Transverse colon (tissue), 3 donors: ENCODE measurements around the gene ADGRF4.

Experiments used
- CTCF ChIP-seq, 5 experiments: fragments of 200-600 bp in 3 of 5; fragments of 450-650 bp in 2 of 5; sonication (generic) in 3 of 5; IDR thresholded peaks; 1 replicate in 2 of 5; 2 replicates in 3 of 5; pipeline ENCODE4 v1.5.1; 2016 to 2017; ENCODE audit warnings: antibody characterized with exemption in 5 of 5, inconsistent platforms in 3 of 5, mild to moderate bottlenecking in 2 of 5, moderate library complexity in 1 of 5
- EP300 ChIP-seq: sonication (generic); formaldehyde crosslinking; IDR thresholded peaks from one replicate; pipeline ENCODE4 v1.6.1; 2017; ENCODE audit warnings: antibody characterized with exemption, low read depth
- POLR2A ChIP-seq: fragments of 450-650 bp; IDR thresholded peaks from one replicate; pipeline ENCODE4 v1.6.1; 2016; ENCODE audit warnings: antibody characterized with exemption, mild to moderate bottlenecking, moderate library complexity

- TF ChIP-seq CTCF (IDR thresholded peaks at IDR 0.05) (no peak), POLR2A (no peak), EP300 (no peak)
Observed at GRCh38 chr6:47740714-47741113, 42.3 kb downstream of the ADGRF4 start.
